Fibroblast of lung (primary cell): ENCODE data around the gene RARS1. TPM values are rescaled to one million over a fixed set of nuclear protein-coding genes. Genes with fewer than 3 reads are reported as not detected.
A peak's percentile ranks its signal among the peaks of the same experiment; 100 is the strongest.

Source experiments
- DNase-seq, 2 donors: peaks; one replicate each; pipeline versions ENCODE4 v3.0.0 to v3.0.0-alpha.2; 2010; ENCODE audit warnings: low read depth in 2 of 2
- H2AFZ ChIP-seq: 2 replicates; pipeline ENCODE4 v1.5.1; 2012; ENCODE audit warnings: low read length, control low read depth, inconsistent platforms
- H3K27ac ChIP-seq: 2 replicates; pipeline ENCODE4 v1.5.1; 2011; ENCODE audit warnings: low read length, control low read depth; ENCODE audit not compliant: insufficient read depth
- H3K27me3 ChIP-seq: 2 replicates; pipeline ENCODE4 v1.5.1; 2011; ENCODE audit warnings: mild to moderate bottlenecking, low read length; ENCODE audit not compliant: control insufficient read depth, insufficient read depth
- H3K36me3 ChIP-seq: 2 replicates; pipeline ENCODE4 v1.5.1; 2011; ENCODE audit warnings: low read length; ENCODE audit not compliant: control insufficient read depth, insufficient read depth
- H3K4me1 ChIP-seq: 2 replicates; pipeline ENCODE4 v1.5.1; 2011; ENCODE audit warnings: low read length; ENCODE audit not compliant: control insufficient read depth, insufficient read depth; ENCODE audit errors: extremely low read depth
- H3K4me2 ChIP-seq: 2 replicates; pipeline ENCODE4 v1.5.1; 2011; ENCODE audit warnings: low read length, control low read depth; ENCODE audit not compliant: insufficient read depth; ENCODE audit errors: extremely low read depth
- H3K4me3 ChIP-seq, 4 experiments: fragments of 200-600 bp in 1 of 4; sonication (generic) in 1 of 4; replicated peaks in 1 of 4; 2 replicates each; pipeline ENCODE4 v1.5.1; 2011 to 2016; ENCODE audit warnings: low read length in 4 of 4, low read depth in 3 of 4, mild to moderate bottlenecking in 3 of 4, control low read depth in 2 of 4, inconsistent platforms in 1 of 4, mixed read lengths in 1 of 4; ENCODE audit not compliant: insufficient read depth in 1 of 4; ENCODE audit errors: control extremely low read depth in 1 of 4
- H3K79me2 ChIP-seq: 2 replicates; pipeline ENCODE4 v1.5.1; 2012; ENCODE audit warnings: mild to moderate bottlenecking, low read length, inconsistent platforms; ENCODE audit not compliant: control insufficient read depth, insufficient read depth
- H3K9ac ChIP-seq: 2 replicates; pipeline ENCODE4 v1.5.1; 2011; ENCODE audit warnings: mild to moderate bottlenecking, low read length, control low read depth; ENCODE audit not compliant: insufficient read depth
- H3K9me3 ChIP-seq: 2 replicates; pipeline ENCODE4 v1.5.1; 2012; ENCODE audit warnings: low read depth, low read length; ENCODE audit not compliant: control insufficient read depth, insufficient read depth
- H4K20me1 ChIP-seq: 2 replicates; pipeline ENCODE4 v1.5.1; 2011; ENCODE audit warnings: low read length; ENCODE audit not compliant: control insufficient read depth, insufficient read depth; ENCODE audit errors: extremely low read depth
- EZH2 ChIP-seq: IDR thresholded peaks from 2 replicates; pipeline ENCODE4 v1.5.1; 2012; ENCODE audit warnings: low read length, control low read depth, mild to moderate bottlenecking; ENCODE audit errors: missing control alignments
- polyA plus RNA-seq, 2 donors: library from polyadenylated mRNA; depleted of rRNA in 1 of 2; stranded (reverse) in 1 of 2; unstranded in 1 of 2; fragments of >200 nt; gene quantifications; 2 replicates each; pipeline ENCODE4 v1.2.1, GENCODE V29; 2011 to 2012; ENCODE audit warnings: missing spikeins in 1 of 2
- total RNA-seq: library from RNA; depleted of rRNA; stranded (reverse); fragments of >200 nt; gene quantifications from 2 replicates; pipeline ENCODE4 v1.2.1, GENCODE V29; 2014
- TF ChIP-seq, protein P1 (sequence below), 2 donors: IDR thresholded peaks in 1 of 2; conservative IDR thresholded peaks in 1 of 2; 1 replicate in 1 of 2; 2 replicates in 1 of 2; pipeline ENCODE4 v1.5.1; 2011 to 2012; ENCODE audit warnings: low read length in 2 of 2, control low read depth in 1 of 2, inconsistent platforms in 1 of 2, low read depth in 1 of 2, mild to moderate bottlenecking in 1 of 2

The RARS1 gene
- total and polyA plus RNA-seq, 2 donors (not counting 1 experiment from before 2014, with no cell fraction given): 111 to 135 TPM

DNA sequence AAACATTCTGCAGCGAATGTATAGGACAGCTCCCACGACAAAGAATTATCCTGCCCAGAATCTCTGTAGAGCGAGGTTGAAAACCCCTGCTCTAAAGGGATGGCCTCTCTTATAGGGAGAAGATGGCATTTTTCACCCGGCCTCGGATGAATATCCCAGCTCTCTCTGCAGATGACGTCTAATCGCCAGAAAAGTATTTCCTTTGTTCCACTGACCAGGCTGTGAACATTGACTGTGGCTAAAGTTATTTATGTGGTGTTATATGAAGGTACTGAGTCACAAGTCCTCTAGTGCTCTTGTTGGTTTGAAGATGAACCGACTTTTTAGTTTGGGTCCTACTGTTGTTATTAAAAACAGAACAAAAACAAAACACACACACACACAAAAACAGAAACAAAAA lies 17.4 kb upstream of the RARS1 start:
- H3K9ac ChIP-seq: no peak overlapping the region
- no peaks in the 10 kb centered on the region for H3K9me3 ChIP-seq
- H2AFZ ChIP-seq: peak overlapping the region; percentile 26
- peak overlapping the region; percentile 49 for H3K27ac ChIP-seq
- TF ChIP-seq, protein P1, sequence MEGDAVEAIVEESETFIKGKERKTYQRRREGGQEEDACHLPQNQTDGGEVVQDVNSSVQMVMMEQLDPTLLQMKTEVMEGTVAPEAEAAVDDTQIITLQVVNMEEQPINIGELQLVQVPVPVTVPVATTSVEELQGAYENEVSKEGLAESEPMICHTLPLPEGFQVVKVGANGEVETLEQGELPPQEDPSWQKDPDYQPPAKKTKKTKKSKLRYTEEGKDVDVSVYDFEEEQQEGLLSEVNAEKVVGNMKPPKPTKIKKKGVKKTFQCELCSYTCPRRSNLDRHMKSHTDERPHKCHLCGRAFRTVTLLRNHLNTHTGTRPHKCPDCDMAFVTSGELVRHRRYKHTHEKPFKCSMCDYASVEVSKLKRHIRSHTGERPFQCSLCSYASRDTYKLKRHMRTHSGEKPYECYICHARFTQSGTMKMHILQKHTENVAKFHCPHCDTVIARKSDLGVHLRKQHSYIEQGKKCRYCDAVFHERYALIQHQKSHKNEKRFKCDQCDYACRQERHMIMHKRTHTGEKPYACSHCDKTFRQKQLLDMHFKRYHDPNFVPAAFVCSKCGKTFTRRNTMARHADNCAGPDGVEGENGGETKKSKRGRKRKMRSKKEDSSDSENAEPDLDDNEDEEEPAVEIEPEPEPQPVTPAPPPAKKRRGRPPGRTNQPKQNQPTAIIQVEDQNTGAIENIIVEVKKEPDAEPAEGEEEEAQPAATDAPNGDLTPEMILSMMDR (conservative IDR thresholded peaks at IDR 0.05 in 1 of 2, IDR thresholded peaks at IDR 0.05 in 1 of 2; ENCODE audit: low read depth in 1 of 2, low read length in 2 of 2): no peak
- TF ChIP-seq EZH2: no peak
- no peaks in the 10 kb centered on the region for H3K36me3 ChIP-seq
- no peaks in the 10 kb centered on the region for H4K20me1 ChIP-seq
- peaks cover 4% of the 10 kb centered on the region for H3K4me1 ChIP-seq
- H3K4me2 ChIP-seq: no peak overlapping the region
- peak; percentile 78 to 91 for DNase-seq
- H3K79me2 ChIP-seq: no peaks in the 10 kb centered on the region
- H3K4me3 ChIP-seq: no peak overlapping the region
- H3K27me3 ChIP-seq: no peaks in the 10 kb centered on the region

DNA sequence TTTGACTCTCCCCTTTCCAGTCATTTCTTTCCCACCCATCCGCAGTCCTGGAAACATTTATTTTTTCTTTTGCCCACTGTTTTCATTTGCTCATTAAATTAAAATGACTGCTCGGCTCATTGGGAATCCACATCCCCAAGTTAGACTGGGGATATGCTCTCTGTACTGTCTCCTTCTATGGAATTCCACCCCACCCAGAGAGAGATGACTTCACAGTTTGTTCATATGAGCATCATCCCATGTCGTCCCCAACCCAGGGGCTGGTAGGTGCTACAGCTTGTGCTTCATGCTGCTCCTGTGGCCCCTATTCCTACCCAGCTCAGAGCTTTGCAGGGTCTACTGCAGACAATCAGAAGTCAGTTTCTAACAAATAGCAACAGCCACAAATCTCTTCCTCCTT lies 16.5 kb upstream of the RARS1 start:
- DNase-seq: no peak
- no peaks in the 10 kb centered on the region for H4K20me1 ChIP-seq
- H3K36me3 ChIP-seq: no peaks in the 10 kb centered on the region
- H3K27me3 ChIP-seq: no peaks in the 10 kb centered on the region
- H3K4me2 ChIP-seq: no peak overlapping the region
- no peaks in the 10 kb centered on the region for H3K9me3 ChIP-seq
- H2AFZ ChIP-seq: no peak overlapping the region
- peaks cover 4% of the 10 kb centered on the region for H3K4me1 ChIP-seq
- H3K4me3 ChIP-seq: no peak overlapping the region
- TF ChIP-seq, protein P1 (conservative IDR thresholded peaks at IDR 0.05 in 1 of 2, IDR thresholded peaks at IDR 0.05 in 1 of 2; ENCODE audit: low read depth in 1 of 2, low read length in 2 of 2): no peak
- no peak for TF ChIP-seq EZH2
- H3K79me2 ChIP-seq: no peaks in the 10 kb centered on the region
- H3K27ac ChIP-seq: no peak overlapping the region
- H3K9ac ChIP-seq: no peak overlapping the region

DNA sequence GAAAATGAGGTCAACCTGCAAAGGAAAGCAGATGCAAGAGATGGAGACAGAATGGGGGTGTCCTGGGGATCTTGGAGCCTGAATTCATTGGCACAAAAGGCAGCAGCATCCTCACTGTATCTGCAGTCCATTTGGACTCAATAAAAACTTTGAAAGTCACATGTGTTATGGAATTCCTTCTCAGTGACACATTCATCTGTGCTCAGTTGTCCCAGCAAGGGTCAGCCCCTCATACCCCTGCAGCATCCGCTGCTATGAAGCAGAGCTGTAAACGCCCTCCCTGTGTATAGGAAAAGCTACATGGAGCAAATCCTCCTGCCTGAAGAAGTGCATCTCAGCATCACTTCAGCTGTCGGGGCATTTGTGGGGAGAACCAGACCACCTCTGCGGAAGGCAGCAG lies 14.5 kb upstream of the RARS1 start:
- Histone ChIP-seq H3K27me3 (no peaks in the 10 kb centered on the region), H3K27ac (peak overlapping the region; percentile 38), H3K9ac (no peak overlapping the region), H3K4me3 (no peak overlapping the region), H3K4me2 (peak overlapping the region; percentile 5), H3K79me2 (no peaks in the 10 kb centered on the region), H3K4me1 (peaks cover 4% of the 10 kb centered on the region), H3K9me3 (no peaks in the 10 kb centered on the region), H3K36me3 (no peaks in the 10 kb centered on the region), H4K20me1 (no peaks in the 10 kb centered on the region), H2AFZ (no peak overlapping the region)
- no peak for TF ChIP-seq EZH2
- TF ChIP-seq, protein P1 (conservative IDR thresholded peaks at IDR 0.05 in 1 of 2, IDR thresholded peaks at IDR 0.05 in 1 of 2; ENCODE audit: low read depth in 1 of 2, low read length in 2 of 2): no peak
- DNase-seq: peak; percentile 20 to 61
